CD4-positive, alpha-beta T cell treated with Interleukin-10 for 1 hour (primary cell): ENCODE results near the gene ANKMY1.

Source experiments
- DNase-seq: peaks from one replicate; pipeline ENCODE4 v3.0.0-alpha.2; 2020

ANKMY1 gene

DNA sequence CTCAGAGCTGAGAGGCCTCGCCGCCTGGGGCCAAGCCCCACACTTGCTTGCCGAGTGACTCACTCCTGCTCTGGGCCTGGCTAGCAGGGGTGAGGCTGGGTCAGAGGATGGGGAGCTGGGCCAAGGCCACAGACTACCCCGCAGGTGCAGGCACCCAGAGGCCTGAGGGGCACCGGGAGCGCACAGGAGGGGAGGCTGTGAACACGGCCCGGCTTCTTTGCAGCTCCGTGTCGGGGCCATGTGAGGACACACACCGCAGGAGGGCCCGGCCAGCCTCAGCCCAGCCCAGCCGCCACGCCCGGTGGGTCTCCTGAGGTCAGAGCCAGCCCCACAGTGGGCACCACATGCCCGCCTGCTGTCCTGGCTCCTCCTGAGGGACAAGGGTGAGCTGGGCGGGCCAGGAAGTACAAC lies 113.9 kb downstream of the ANKMY1 start:
- no peak for DNase-seq

DNA sequence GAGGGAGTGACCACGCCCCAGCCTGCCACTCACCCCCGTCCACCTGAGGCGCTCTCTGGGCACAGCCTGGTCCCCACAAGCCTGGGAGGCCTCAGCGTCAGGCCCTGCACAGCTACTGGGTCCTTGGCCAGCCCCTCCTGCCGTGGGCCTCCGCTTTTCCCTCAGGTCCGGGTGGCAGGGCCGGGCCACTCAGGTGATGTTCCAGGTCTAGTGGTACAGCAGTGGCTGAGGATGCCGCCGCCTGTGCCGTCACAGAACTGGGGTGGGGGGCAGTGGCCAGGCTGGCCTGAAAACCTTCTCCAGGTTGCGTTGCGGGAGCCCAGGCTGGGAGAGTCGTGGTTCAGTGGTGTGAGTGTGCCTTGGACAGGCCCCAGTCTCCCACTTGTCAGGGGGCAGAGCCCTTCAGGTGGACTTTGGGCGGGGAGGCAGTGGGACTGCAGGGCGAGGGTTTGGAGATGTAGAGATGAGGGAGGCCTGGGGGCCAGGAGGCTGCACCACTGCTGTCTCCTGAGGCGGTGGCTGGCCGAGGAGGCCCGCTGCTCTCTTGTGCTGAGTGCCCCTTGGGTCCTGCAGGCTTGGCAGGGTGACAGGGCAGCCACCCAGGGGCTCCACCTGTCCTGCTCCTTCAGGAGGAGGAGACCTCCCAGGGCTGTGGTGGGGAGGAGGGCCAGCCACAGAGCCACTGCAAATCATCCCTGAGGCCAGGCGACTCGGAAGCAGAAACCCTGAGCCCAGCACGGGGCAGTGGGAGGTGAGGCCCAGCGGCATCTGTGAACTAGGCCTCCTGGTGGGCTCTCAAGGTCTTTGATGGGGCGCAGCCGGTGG lies 114.7 kb downstream of the ANKMY1 start:
- no peak for DNase-seq

DNA sequence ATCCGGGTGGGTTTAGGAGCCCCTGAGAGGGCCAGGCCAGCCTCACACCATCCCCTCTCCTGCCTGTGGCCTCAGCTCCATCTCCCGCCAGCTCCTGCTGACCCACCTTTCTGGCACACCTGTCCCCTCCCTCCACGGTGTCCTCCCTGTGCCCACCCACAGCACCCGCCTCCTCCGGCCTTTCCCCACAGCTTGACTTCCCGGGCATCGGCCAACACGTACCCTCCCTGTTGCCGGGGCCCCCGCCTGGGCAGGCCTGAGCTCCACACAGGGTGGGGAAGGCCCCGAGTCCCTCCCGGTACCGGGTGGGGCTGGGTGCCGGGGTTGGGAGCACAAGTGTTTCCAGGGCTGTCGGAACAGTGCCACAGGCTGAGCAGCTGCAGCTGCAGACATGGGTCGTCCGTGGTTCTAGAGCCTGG lies 115.8 kb downstream of the ANKMY1 start:
- no peak for DNase-seq

DNA sequence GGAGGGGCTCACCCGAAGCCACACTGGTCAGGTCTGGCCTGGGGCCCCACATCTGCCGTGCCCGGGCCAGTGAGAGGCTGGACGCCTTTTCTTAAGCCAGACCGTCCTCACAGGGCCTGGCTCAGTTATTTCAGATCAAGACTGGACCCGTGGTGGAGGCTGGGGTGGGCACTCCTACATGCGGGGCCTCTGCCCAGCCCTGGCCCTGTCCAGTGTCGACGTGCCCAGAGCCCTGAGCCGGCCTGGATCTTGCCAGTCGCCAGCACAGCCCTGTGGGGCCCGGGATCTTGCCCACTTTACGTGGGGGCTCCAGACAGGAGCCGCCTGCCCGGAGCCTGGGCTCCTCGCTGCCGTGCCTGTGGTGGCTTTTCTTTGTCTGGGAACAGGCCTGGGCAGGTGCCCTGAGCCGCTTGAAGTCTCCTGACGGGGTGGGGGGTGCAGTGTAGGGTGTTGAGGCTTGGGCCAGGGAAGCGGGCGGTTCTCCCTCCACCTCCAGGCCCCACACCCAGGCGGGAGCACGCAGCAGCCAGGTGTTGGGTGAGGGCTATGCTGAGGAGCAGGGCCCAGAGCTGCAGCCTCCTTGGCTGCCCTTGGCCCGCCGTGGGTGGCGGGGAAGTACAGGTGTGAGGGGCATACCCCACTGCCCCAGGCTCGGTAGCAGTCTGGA lies 116.3 kb downstream of the ANKMY1 start:
- DNase-seq, result no peak

DNA sequence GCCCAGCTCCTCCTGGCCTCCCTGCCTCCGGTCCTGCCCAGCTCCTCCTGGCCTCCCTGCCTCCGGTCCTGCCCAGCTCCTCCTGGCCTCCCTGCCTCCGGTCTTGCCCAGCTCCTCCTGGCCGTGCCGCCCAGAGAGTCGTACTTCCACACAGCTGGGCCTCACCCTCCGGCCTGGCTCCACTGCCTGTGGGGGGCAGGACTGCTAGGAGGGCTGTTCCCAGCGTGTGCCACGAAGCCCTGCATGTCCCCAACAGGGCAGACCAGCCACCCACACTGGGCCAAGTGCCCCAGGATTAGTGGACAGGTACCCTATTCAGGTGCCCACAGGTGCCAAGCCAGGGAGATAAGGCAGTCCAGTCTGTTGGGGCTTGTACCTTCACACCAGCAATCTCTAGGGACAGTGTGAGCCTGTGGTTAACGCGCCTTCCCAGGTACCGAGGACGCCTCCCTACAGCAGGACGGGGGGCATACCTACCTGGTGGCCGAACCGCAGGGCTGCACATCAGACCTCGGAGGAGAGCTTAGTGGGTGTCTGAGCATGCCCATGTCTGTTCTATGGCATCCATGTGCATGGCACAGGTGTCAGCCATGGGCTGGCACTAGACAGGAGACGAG lies 117.0 kb downstream of the ANKMY1 start:
- no peak for DNase-seq

DNA sequence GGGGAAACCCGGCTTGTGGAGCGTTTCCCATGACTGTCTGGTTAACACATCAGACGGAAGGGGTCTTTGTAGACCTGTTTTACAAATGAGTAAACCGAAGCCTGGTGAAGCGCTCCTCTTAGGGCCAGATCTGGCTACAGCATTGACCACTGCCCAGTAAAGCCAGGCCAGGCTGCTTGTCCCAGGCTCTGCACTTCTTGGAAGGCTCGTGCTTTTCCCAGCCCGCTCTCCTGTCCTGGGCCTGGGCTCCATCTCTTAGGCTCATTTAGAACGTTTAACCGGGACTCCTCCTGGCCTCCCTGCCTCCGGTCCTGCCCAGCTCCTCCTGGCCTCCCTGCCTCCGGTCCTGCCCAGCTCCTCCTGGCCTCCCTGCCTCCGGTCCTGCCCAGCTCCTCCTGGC lies 117.5 kb downstream of the ANKMY1 start:
- no peak for DNase-seq

DNA sequence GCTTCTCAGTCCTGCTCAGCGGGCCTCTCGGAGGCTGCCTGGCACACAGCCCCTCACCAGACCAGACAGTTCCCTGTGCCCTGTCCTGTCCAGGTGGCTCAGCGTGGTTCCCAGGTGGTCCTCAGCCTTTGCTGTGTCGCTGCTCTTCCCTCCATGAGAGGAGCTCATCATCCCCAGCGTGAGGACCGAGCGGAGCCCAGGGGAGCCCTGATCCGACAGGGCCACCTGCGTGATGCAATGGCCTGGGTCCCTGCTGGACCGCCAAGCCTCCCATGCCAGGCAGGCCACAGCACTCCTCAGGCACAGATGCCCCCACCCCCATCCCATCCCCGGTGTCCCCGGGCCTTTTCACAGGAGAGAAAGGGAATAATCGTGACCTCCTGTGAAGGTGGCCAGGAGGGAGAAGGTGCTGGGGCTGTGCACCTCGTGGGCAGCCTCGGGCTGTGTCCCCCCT lies 118.1 kb downstream of the ANKMY1 start:
- DNase-seq, result no peak

DNA sequence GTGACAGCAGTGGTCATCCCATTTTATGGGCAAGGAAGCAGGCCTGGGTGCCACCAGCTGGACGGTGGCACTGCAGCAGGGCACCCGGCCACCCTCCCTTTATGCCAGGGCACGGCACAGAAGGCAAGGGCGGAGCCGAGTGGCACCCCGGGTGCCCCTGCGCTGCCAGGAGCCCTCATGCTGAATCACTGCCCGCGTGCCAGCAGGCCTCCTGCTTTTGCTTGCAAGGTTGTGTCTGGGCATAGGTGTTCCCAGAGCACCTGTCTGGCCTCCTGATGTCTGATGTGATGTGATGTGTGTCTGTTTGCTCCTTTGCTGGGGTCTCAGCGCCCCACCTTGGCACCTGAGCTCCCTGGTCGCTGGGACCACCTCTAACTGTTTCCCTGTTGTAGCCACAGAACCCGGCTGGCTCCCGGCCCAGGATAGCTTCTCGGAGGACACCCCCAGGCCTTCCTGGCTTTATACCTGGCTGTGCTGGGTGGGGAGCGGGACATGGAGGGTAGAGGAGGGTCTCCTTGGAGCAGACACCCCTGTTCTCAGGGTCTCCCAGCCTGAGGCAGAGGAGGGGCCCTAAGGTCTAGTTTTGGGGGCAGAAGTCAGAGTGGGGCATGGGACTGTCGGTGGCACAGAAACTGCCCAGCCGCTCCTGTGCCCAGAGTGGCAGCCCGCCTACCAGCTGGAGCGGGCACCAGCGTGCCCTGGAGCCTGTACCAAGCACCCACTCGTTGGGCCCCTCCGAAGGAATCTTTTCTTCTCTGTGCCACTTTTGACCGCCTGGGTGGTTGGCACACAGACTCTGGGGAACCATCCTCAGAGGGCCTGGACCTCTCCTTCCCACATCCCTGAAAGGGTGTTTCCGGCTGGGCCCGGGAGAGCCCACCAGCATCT lies 118.7 kb downstream of the ANKMY1 start:
- DNase-seq, result no peak

DNA sequence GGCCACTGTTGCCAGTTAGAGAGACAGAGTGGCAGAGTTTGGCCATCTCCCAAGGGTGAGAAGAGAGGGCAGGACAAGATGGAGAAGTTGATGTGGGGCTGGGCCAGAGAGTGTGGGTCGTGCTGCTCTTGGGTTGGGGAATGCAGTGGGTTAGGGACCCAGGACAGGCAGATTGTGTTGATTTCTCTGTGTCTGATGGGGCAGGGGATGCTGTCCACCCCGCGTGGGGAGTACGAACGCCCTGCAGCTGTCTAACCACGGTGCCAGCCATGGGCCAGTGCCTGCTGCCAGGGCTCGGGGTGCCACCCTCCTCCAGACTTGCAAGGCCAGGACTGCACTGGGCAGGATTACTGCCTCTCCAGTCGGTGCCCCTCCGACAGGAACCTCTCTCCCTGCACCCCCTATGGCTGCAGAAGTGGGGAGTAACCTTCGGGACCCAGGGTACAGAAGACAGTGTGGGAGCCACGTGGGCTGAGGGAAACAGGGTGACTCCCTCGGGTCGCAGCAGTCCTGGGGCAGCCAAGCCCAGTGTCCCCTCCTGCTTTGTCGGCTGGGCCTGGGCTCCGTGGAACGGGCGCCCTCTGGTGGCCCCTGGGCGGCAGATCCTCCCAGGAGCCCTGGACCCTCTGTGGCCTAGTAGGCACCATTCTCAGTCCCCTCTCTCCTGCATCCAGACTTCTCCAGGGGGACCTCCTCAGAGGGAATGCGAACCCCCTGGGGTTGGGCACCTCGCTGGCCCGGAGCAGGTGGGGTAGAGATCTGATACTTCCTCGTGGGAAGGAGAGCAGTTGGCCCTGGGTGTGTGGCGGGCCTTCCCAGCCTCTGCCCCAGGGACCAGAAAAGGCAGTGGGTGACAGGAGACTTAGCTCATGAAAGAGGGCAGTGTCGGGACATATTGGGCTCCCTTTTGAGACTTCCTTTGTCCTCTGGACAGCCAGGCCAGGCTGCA lies 119.7 kb downstream of the ANKMY1 start:
- peak; percentile 69 for DNase-seq

DNA sequence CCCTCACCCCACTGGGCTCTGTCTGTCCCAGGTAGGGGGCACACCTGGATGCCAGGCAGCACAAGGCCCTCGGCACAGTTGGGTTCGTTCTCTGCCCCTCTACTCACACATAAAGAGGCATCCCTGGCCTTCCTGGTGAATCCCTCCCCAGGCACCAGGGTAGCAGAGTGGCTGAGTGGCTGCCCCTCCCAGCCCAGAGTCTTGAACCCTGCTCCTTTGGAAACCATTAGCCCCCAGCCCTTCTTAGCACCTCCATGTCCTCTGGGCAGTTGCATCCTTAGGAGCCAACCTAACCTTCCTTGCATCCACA lies 120.3 kb downstream of the ANKMY1 start:
- DNase-seq, result no peak

DNA sequence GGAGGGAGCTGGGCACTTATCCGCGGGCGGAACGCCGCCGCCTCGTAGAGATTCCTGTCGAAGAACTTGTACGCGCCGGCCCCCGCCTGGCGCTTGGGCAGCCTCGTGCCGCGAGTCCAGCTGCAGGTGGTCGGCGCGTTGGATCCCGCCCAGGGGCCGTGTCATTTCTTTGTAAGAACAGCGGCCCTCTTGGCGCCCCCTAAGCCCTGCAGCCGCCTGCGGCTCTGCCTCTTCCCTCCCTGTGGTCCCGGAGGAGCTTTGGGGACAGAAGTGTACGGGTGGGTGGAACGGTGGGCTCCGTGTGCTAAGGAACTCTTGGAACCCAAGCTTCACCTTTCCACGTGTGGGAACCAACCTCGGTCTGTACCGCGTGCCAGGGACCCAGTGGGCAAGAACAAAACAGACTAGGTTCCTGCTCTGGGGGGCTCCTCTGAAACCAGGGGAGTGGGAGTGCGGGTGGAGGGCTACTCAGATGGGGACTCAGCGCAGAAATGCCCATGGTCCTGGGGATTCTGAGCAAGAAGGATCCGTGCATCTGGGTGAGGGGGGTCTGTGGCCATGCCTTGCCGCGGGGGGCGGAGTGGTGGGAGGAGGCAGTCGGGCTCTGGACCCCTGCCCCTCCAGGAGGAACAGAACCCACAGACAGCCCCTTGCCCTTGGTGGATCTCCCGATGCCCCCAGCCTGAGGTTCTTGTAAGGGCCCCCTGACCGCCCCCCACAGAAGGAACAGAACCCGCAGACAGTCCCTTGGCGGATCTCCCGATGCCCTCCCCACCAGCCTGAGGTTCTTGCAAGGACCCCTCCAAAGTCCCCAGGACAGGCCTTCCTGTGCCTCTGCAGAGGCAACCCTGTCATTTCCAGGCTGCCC lies 120.9 kb downstream of the ANKMY1 start:
- DNase-seq, result no peak

DNA sequence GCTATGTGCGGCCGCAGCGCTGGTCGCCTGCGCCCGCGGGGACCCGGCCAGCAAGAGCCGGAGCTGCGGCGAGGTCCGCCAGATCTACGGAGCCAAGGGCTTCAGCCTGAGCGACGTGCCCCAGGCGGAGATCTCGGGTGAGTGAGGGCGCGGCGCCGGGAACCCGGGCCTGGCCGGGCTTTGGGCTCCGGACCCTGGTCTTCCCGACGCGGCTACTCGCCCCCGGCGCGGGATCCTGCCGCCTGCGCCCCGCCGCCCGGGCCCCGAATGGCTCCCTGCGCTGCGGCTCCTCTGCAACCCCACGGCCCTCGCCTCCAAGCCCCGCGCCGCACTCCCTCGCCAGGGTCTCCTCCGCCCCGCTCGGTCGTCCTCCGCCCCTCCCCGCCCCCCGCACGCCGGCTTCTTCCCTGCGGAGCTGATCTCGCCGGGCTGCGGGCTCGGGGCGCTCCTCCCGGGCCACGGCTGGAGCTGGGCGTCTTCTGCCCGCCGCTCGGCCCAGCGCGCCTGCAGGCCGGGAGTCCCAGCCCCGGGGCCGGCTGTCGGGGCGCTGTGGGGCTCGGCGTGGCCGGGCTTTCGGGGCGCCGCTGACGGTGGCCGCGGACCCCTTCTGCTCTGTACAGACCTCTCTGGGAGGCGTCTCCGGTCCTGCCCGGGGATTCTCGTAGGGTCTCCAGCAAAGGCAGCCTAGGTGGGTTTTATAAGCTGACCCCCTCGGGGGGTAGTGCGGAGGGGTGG lies 121.7 kb downstream of the ANKMY1 start:
- no peak for DNase-seq

DNA sequence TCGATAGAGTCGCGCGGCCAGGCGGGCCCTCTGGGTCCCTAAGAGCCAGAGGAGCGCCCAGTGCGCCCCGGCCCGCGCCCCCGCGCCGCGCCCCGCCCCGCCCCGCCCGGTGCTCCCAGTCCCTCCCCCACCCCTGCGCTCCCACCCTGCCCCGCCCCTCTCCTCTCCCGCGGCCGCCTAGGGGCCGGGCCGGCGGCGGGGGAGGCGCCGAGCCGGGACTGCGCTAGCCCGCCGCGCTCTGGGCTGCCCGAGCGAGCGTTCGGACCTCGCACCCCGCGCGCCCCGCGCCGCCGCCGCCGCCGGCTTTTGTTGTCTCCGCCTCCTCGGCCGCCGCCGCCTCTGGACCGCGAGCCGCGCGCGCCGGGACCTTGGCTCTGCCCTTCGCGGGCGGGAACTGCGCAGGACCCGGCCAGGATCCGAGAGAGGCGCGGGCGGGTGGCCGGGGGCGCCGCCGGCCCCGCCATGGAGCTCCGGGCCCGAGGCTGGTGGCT lies 122.3 kb downstream of the ANKMY1 start, which contains the start of gene GPC1:
GPC1 (plus strand) TSS at position 207 of the 491 bp plus-strand sequence; CDS start at position 463, 256 bp downstream.
- peak; percentile 64 for DNase-seq

DNA sequence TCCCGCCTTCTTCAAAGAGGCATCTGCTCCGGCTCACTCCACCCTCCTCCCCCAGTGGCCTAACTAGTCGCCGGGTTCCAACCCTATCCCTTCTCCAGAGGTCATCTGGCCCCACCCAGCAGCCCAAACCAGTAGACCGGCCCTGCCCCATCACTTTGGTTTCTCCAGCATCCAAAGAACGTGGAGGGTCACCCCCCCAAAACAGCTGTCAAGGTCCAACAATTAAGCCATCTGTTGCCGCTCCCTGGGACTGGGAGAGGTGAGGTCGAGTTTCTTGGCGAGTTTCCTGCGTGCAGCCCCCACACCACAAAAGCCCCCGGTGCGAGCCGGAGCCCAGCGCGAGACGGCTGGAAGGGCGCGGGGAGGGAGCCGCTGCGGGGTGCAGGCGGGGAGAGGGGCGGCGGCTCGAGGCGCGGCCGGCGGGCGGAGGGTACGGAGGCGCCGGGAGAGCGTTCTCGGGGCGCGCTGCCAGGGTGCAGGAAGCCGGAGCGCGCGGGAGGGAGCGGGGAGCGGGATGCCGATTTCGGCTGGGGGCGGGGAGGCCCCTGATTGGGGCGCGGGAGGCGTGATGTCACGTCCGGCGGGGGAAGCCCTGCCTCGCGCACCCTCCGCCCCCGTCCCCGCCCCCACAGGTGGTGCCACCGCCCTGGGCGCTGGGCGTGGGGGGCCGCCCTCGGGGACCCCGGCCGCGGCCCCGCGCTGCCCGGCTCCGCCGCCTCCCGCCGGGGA lies 122.9 kb downstream of the ANKMY1 start:
- DNase-seq, result peak; percentile 91

DNA sequence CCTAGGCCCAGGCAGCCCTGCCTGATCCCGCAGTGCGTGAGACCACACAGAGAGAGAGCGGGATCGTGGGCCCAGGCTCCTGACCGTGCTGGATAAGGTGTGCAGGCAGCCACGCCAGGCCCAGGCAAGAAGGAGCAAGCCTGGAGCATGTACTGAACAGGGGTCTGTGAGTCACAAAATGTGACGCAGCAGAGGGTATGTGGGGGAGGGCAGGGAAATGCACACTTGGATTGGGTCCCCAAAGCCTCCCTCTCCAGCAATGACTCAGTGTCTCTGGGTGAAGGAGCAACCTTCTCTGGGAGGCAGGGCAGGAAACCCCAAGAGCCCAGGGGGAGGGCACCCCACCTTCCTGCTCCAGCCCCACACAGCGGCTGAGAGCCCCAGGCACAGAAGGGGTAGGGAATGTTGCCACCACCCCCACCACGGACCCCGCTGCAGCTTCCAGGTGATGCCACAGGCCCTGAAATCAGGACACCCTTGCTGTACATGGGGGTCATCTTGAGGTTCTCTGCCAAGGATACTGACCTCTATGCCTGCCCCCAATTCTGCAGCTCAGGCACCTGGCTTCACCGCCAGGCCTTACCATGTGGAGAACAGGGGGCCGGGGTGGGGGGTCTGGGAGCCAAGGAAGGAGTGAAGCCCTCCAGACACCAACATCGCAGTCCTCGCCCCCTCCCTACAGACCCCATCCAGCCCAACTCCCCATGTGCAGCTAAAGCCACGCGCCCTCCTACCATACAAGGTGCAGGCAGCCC lies 123.6 kb downstream of the ANKMY1 start:
- DNase-seq, result no peak

DNA sequence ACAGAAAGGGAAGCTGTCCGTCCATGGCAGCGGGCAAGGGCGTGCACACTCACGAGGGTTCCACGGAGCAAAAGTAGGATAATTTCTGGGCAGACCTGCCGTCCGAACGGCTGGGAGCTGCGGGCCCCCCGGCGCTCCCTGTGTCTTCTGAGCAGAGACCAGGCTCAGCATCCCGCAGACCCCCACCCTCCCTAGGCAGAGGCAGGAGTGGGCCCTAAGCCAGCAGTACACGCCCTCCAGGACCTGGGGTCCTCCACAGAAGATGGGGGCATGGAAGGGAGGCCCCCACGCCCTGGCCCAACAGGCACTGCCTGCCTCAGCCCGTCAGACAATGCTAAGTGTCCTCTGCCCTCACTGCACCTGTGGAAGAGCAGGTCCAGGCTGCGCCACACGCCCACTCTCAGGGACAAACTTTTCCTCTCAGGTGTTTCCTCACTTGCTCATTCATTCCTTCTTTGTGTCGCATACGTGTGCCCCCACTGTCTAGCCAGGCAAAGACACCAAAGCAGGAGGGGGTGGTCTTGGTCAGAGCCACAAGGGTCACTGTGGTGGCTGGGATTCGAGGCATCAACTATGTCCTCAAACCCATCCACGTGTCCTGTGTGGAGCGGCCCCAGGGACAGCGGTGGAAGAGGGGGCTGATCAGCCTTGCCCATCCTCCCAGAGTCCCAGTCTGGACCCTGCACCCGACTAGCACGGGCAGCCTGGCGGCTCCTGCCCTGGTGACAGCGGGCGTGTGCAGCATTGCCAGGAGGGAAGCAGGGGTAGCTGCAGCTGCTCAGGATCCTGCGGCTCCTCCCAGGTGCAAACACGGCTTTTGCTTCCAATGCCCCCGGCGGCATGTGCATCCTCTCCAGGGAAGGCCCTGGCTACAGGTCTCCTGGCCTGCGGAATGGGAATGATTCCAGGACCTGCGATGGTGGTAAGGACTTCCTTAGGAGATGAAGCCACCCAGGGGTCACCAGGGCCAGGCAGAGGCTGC lies 124.7 kb downstream of the ANKMY1 start:
- no peak for DNase-seq

DNA sequence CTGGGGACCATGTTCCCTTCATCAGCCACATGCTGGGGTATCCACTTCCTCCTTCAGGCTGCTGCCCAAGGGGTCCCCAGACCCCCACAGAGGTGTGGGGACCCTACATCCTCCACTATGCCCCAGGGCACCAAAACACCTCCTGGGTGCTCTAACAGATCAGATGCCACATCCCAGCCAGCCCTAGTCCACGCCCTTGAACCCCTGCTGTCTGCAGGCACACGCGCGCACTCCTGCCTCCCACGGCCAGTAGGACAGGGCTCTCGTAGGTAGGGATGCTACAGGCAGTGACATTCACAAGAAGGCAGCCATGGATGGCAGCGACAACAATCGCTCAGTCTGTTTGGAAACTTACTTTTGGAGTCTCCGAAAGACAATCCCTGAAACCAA lies 125.4 kb downstream of the ANKMY1 start:
- no peak for DNase-seq
